GM12891 (cell line): ENCODE measurements around the gene MACROH2A1.

Source experiments
- PAX5 ChIP-seq: IDR thresholded peaks from 2 replicates; pipeline ENCODE4 v1.6.1; 2011; ENCODE audit warnings: low read length, moderate library complexity, mild to moderate bottlenecking; ENCODE audit not compliant: insufficient read depth, severe bottlenecking
- POLR2A ChIP-seq: IDR thresholded peaks from 2 replicates; pipeline ENCODE4 v1.6.1; 2011; ENCODE audit warnings: low read depth, low read length, control low read depth
- POLR2AphosphoS5 ChIP-seq: IDR thresholded peaks from 2 replicates; pipeline ENCODE4 v1.6.1; 2011; ENCODE audit warnings: low read depth, low read length, control low read depth
- POU2F2 ChIP-seq: IDR thresholded peaks from 2 replicates; pipeline ENCODE4 v1.6.1; 2011; ENCODE audit warnings: low read depth, mild to moderate bottlenecking, control low read depth, low read length, moderate library complexity
- SPI1 ChIP-seq: IDR thresholded peaks from 2 replicates; pipeline ENCODE4 v1.6.1; 2011; ENCODE audit warnings: low read depth, low read length, control low read depth
- TAF1 ChIP-seq: IDR thresholded peaks from 2 replicates; pipeline ENCODE4 v1.6.1; 2011; ENCODE audit warnings: low read depth, low read length, control low read depth

DNA sequence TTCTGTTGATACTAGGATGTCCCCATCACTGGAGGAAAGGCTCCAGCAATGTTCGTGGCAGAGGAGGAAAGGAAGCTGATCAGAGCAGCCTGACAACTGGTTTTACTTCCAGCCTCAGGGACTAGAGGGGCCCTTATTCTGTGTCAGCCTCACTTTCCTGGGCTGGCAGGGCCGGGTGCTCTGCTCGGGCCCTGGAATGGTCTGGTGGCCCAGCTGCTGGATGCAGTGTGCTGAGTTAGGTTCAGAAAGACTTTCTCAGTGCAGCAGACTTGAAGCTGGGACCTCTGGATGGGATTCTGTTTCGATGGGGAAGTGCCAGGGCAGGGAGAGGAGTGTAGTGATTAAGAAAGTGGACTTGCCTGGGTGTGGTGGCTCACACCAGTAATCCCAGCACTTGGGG, 81.0 kb downstream of the MACROH2A1 start:
- TF ChIP-seq POLR2AphosphoS5, result no peak
- TF ChIP-seq POLR2A, result no peak
- no peak for TF ChIP-seq POU2F2
- TF ChIP-seq PAX5, result no peak
- TF ChIP-seq TAF1, result no peak
- no peak for TF ChIP-seq SPI1
